HG03571 (cell line): ENCODE results near the gene GNPAT.

Experiments
- ATAC-seq: cut with Tn5 transposase; IDR thresholded peaks from one replicate; pipeline ENCODE4 v1.9.1; 2021; ENCODE audit not compliant: unreplicated experiment

Gene GNPAT

GRCh38 chr1:231315887-231316286, 74.9 kb downstream of the GNPAT start:
- peak; percentile 72 for ATAC-seq

- ATAC-seq: no peak
Measured at GRCh38 chr1:231317306-231318014, 76.4 kb downstream of the GNPAT start.

GRCh38 chr1:231318015-231318355, 77.0 kb downstream of the GNPAT start:
- ATAC-seq: no peak

DNA sequence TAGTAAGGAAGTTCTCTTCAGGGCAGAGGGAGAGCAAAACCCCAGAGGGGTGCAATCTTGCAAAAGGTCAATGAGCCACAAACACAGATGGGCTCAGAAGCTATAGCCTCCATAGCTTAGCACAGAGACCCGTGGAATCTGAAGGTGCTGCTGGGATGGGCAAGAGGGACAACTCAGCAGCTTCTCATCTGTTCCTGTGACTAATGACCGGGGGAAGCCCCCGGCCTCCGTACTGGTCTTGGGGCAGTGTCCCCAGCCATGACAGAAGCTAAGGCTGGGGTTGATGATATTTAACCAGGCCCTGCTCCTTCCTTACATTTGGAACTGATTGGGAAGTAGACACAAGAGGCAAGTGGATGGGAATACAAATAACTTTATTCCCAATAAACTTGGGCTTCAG, 77.6 kb downstream of the GNPAT start:
- no peak for ATAC-seq

- no peak for ATAC-seq
Measured at GRCh38 chr1:231319080-231319479, 78.1 kb downstream of the GNPAT start.

GRCh38 chr1:231322880-231323530, 82.0 kb downstream of the GNPAT start:
- no peak for ATAC-seq

- ATAC-seq: no peak
Measured at GRCh38 chr1:231324660-231325059, 83.6 kb downstream of the GNPAT start.

- ATAC-seq: no peak
Measured at GRCh38 chr1:231326248-231326647, 85.2 kb downstream of the GNPAT start.
